B cell (primary cell): ENCODE data around the gene NR0B2. TPM values are rescaled to one million over a fixed set of nuclear protein-coding genes. Genes with fewer than 3 reads are reported as not detected.

Experiments used
- ATAC-seq: fragments of 200-7000 bp; cut with Tn5 transposase; one replicate; pipeline ENCODE4 v1.10.0; 2021; ENCODE audit warnings: low read depth, mild to moderate bottlenecking, moderate number of reproducible peaks, moderate library complexity
- CTCF ChIA-PET: fragments of 350-600 bp; sonication (Branson Sonifier 250); formaldehyde crosslinking; loops from one replicate; lab custom pipeline; 2021; ENCODE audit warnings: antibody characterized with exemption, inconsistent platforms; lab: Charles Lee
- POLR2A ChIA-PET: fragments of 350-600 bp; sonication (Branson Sonifier 250); formaldehyde crosslinking; loops from one replicate; lab custom pipeline; 2021; ENCODE audit warnings: antibody characterized with exemption; lab: Charles Lee
- DNase-seq: peaks from one replicate; pipeline ENCODE4 v3.0.0; 2013
- H2AFZ ChIP-seq: 2 replicates; pipeline ENCODE4 v1.6.1; 2012; ENCODE audit warnings: mild to moderate bottlenecking, low read depth, low read length; ENCODE audit not compliant: insufficient read depth, poor library complexity, severe bottlenecking
- H3K27ac ChIP-seq, 2 donors: 1 replicate in 1 of 2; 2 replicates in 1 of 2; pipeline ENCODE4 v1.5.1; 2012 to 2013; ENCODE audit warnings: low read length in 2 of 2, mild to moderate bottlenecking in 2 of 2, moderate library complexity in 1 of 2
- H3K27me3 ChIP-seq, 4 experiments: fragments of 200-600 bp in 1 of 4; sonication (generic) in 1 of 4; replicated peaks in 1 of 4; 1 replicate in 2 of 4; 2 replicates in 2 of 4; pipeline versions ENCODE4 v1.6.1 to v1.7.0; 2013 to 2016; ENCODE audit warnings: low read length in 3 of 4, mild to moderate bottlenecking in 2 of 4, mixed read lengths in 1 of 4, moderate library complexity in 1 of 4; ENCODE audit not compliant: insufficient read depth in 4 of 4, control insufficient read depth in 3 of 4; ENCODE audit errors: control extremely low read depth in 1 of 4
- H3K36me3 ChIP-seq, 2 experiments: replicated peaks in 1 of 2; 1 replicate in 1 of 2; 2 replicates in 1 of 2; pipeline versions ENCODE4 v1.6.1 to v1.7.1; 2013; ENCODE audit warnings: low read length in 1 of 2; ENCODE audit not compliant: insufficient read depth in 2 of 2, control insufficient read depth in 1 of 2; ENCODE audit errors: control extremely low read depth in 1 of 2, extremely low read depth in 1 of 2
- H3K4me1 ChIP-seq, 2 donors: fragments of 200-600 bp in 1 of 2; sonication (generic) in 1 of 2; 1 replicate in 1 of 2; 2 replicates in 1 of 2; pipeline versions ENCODE4 v1.5.1 to v1.6.1; 2013 to 2017; ENCODE audit warnings: low read length in 2 of 2; ENCODE audit not compliant: control insufficient read depth in 2 of 2, insufficient read depth in 2 of 2
- H3K4me2 ChIP-seq: replicated peaks from 2 replicates; pipeline ENCODE3; 2012; ENCODE audit warnings: mild to moderate bottlenecking, low read depth, low read length; ENCODE audit not compliant: poor library complexity, severe bottlenecking
- H3K4me3 ChIP-seq, 5 experiments: fragments of 200-600 bp in 1 of 5; sonication (generic) in 1 of 5; 1 replicate in 3 of 5; 2 replicates in 2 of 5; pipeline versions ENCODE4 v1.5.1 to v1.7.0; 2011 to 2016; ENCODE audit warnings: low read length in 4 of 5, mild to moderate bottlenecking in 4 of 5, low read depth in 2 of 5, control low read depth in 1 of 5, moderate library complexity in 1 of 5; ENCODE audit not compliant: insufficient read depth in 1 of 5; ENCODE audit errors: control extremely low read depth in 1 of 5, extremely low read depth in 1 of 5
- H3K79me2 ChIP-seq: fragments of 200-600 bp; sonication (generic); one replicate; pipeline ENCODE4 v1.6.0; 2016; ENCODE audit warnings: low read length; ENCODE audit not compliant: control insufficient read depth, insufficient read depth
- H3K9ac ChIP-seq: fragments of 200-600 bp; sonication (generic); 2 replicates; pipeline ENCODE4 v1.6.1; 2017; ENCODE audit warnings: mild to moderate bottlenecking, low read length, moderate library complexity
- H3K9me3 ChIP-seq, 3 donors: one replicate each; pipeline versions ENCODE4 v1.6.1 to v1.7.1; 2013; ENCODE audit warnings: low read length in 2 of 3; ENCODE audit not compliant: control insufficient read depth in 2 of 3, insufficient read depth in 1 of 3; ENCODE audit errors: control extremely low read depth in 1 of 3
- H4K20me1 ChIP-seq: 2 replicates; pipeline ENCODE4 v1.6.0; 2012; ENCODE audit warnings: mild to moderate bottlenecking, low read length; ENCODE audit not compliant: insufficient read depth, control insufficient read depth, poor library complexity, severe bottlenecking
- H3K27ac Mint-ChIP-seq: one replicate; pipeline ENCODE4 v1.8.0; 2021; ENCODE audit warnings: mixed read lengths
- H3K27me3 Mint-ChIP-seq: one replicate; pipeline ENCODE4 v1.8.0; 2021; ENCODE audit warnings: mixed read lengths
- H3K4me1 Mint-ChIP-seq: one replicate; pipeline ENCODE4 v1.8.0; 2021; ENCODE audit warnings: mixed read lengths
- H3K4me3 Mint-ChIP-seq: one replicate; pipeline ENCODE4 v1.8.0; 2021; ENCODE audit warnings: mixed read lengths
- H3K9me3 Mint-ChIP-seq: one replicate; pipeline ENCODE4 v1.8.0; 2022; ENCODE audit warnings: mixed read lengths; ENCODE audit not compliant: insufficient read depth
- EZH2 ChIP-seq: IDR thresholded peaks from 2 replicates; pipeline ENCODE4 v1.6.1; 2012; ENCODE audit warnings: borderline replicate concordance, low read depth, mild to moderate bottlenecking, moderate library complexity, low read length; ENCODE audit not compliant: insufficient read depth, poor library complexity, severe bottlenecking
- WGBS: methylation state at CpG from one replicate; pipeline ENCODE4 v1.1.5; 2013; ENCODE audit warnings: missing lambda C conversion rate; ENCODE audit not compliant: insufficient coverage; 5-methylcytosine and 5-hydroxymethylcytosine counted together
- intact Hi-C: fragments of 100-400 bp; cut with micrococcal nuclease; formaldehyde crosslinking; loops from one replicate; pipeline ENCODE4 v1.10.0; 2022
- polyA plus RNA-seq: library from polyadenylated mRNA; depleted of rRNA; stranded (reverse); fragments of >200 nt; gene quantifications from 2 replicates; pipeline ENCODE4 v1.2.3, GENCODE V29; 2012
- total RNA-seq, 2 donors: library from RNA; stranded (reverse); fragments of 120-200 nt in 1 of 2; gene quantifications; 1 replicate in 1 of 2; 2 replicates in 1 of 2; pipeline versions ENCODE4 v1.2.3 to v1.2.4, GENCODE V29; 2013 to 2022
- TF ChIP-seq, protein P1 (sequence below): fragments of 200-600 bp; IDR thresholded peaks from one replicate; pipeline ENCODE4 v1.8.0; 2022; ENCODE audit warnings: antibody characterized with exemption, mild to moderate bottlenecking

NR0B2 gene
- total and polyA plus RNA-seq, 2 donors (not counting 1 experiment from before 2014, with no cell fraction given), result not detected

DNA sequence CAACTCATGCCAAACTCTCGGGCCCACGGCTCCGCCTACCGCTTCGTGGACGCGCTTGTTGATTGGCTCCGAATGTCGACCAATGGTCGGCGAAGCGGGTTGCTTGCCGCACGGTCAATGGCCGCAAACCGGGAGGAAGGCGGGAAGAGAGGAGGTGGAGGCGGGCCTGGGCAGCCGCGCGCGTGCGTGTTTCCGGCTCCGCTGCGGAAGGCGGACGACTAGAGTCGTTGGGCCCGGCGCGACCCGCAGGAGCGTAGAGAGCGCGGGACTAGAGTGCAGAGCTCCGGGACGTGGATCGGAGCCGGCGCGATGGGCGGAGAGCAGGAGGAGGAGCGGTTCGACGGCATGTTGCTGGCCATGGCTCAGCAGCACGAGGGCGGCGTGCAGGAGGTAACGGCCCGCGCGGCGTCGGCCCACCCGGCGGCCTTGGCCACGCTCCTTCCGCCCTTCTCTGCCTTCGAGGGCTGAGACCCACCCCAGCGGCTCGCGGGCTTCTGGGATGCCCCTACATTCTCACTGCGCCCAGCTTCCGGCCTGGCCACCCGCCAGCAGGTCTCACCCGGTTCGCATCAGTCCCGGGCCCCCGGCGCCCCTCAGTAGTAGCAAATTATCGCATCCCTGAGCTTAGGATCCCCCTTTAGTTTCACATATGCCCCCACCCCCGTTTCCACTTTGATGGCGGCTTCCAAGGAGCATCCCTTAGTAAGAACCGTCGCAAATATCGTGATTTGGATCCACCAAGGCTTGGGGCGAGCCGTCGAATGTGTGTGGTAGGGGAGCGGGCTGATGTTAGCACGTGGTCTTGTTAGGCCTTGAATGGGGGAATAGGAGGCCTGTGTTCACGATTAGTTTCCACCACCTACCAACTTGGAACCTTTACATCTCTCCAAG lies 8.0 kb upstream of the NR0B2 start, which contains the start of gene NUDC:
TSS of gene NUDC (plus strand) at position 204 of the 891 bp plus-strand sequence. CDS start at position 310, 106 bp downstream.
- ChIA-PET CTCF (interaction anchor here (1.5 kb wide), 1 partner anchor 13 kb away, joined by 3 read pairs; no protein-coding TSS in a partner anchor), POLR2A (interaction anchor here (0.7 to 2.3 kb wide), 3 partner anchors 21 to 740 kb away, joined by 4 to 9 read pairs (median 7); partner anchors contain the start of gene GPATCH3)
- Mint-ChIP-seq H3K4me3 (peak within 1 kb of the TSS; percentile 93), H3K27me3 (no peaks in the 10 kb centered on the region), H3K4me1 (peaks cover 33% of the 10 kb centered on the region), H3K9me3 (no peaks in the 10 kb centered on the region), H3K27ac (peak within 1 kb of the TSS; percentile 93)
- Histone ChIP-seq H2AFZ (peak within 1 kb of the TSS; percentile 88), H3K9me3 (no peaks in the 10 kb centered on the region), H3K27me3 (no peaks in the 10 kb centered on the region), H3K27ac (peak within 1 kb of the TSS; percentile 68 to 93), H3K79me2 (peaks cover 40% of the 10 kb centered on the region), H3K4me1 (peaks cover 17 to 20% of the 10 kb centered on the region in 2 donors), H3K36me3 (peaks cover 11 to 16% of the 10 kb centered on the region in 2 experiments), H4K20me1 (peaks cover 30% of the 10 kb centered on the region), H3K4me3 (peak within 1 kb of the TSS; percentile 61 to 88 (median 80)), H3K4me2 (peak within 1 kb of the TSS; percentile 96), H3K9ac (peak within 1 kb of the TSS; percentile 92)
- intact Hi-C loops, result loop anchor here (1.0 kb wide), 3 partner anchors 21 to 56 kb away; partner anchors contain the start of genes GPATCH3 and GPN2
- ATAC-seq, result peak; percentile 96
- no peak for TF ChIP-seq EZH2
- TF ChIP-seq, protein P1, sequence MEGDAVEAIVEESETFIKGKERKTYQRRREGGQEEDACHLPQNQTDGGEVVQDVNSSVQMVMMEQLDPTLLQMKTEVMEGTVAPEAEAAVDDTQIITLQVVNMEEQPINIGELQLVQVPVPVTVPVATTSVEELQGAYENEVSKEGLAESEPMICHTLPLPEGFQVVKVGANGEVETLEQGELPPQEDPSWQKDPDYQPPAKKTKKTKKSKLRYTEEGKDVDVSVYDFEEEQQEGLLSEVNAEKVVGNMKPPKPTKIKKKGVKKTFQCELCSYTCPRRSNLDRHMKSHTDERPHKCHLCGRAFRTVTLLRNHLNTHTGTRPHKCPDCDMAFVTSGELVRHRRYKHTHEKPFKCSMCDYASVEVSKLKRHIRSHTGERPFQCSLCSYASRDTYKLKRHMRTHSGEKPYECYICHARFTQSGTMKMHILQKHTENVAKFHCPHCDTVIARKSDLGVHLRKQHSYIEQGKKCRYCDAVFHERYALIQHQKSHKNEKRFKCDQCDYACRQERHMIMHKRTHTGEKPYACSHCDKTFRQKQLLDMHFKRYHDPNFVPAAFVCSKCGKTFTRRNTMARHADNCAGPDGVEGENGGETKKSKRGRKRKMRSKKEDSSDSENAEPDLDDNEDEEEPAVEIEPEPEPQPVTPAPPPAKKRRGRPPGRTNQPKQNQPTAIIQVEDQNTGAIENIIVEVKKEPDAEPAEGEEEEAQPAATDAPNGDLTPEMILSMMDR, result no peak
- peak; percentile 96 for DNase-seq
- 1% methylated on average over 76 of the region's 83 CpGs for WGBS
